DMS79 (cell line): ENCODE data around the gene SCAI.
A peak's percentile ranks its signal among the peaks of the same experiment; 100 is the strongest.
"Not testable (repeated sequence)": the region's sequence is repeated elsewhere in the genome, so short reads cannot be mapped to it uniquely, and the experiment has no call there.

ENCODE experiments used
- DNase-seq: peaks from one replicate; lab custom pipeline; 2025; lab: John Stamatoyannopoulos, UW

The SCAI gene

GRCh38 chr9:125150349-125151245, 7.3 kb upstream of the SCAI start:
- DNase-seq = no peak

GRCh38 chr9:125147401-125147951, 4.1 kb upstream of the SCAI start:
- DNase-seq = peak; percentile 26

GRCh38 chr9:125146247-125146646, 2.9 kb upstream of the SCAI start:
- DNase-seq = no peak

GRCh38 chr9:125145425-125145824, 2.1 kb upstream of the SCAI start:
- no peak for DNase-seq

GRCh38 chr9:125142560-125143376, 560 bp downstream of the SCAI start:
- no peak for DNase-seq

GRCh38 chr9:125141751-125142150, 1.6 kb downstream of the SCAI start:
- no peak for DNase-seq

GRCh38 chr9:125141251-125141650, 2.1 kb downstream of the SCAI start:
- DNase-seq = no peak

GRCh38 chr9:125140576-125140975, 2.8 kb downstream of the SCAI start:
- DNase-seq = no peak

- no peak for DNase-seq
Observed at GRCh38 chr9:125137200-125137599, 6.1 kb downstream of the SCAI start.

GRCh38 chr9:125134976-125135375, 8.4 kb downstream of the SCAI start:
- DNase-seq = no peak

- no peak for DNase-seq
Observed at GRCh38 chr9:125133403-125134329, 9.7 kb downstream of the SCAI start.

- DNase-seq = no peak
Observed at GRCh38 chr9:125131778-125132177, 11.6 kb downstream of the SCAI start.

GRCh38 chr9:125126019-125126746, 17.1 kb downstream of the SCAI start:
- no peak for DNase-seq

- DNase-seq = no peak
Observed at GRCh38 chr9:125125523-125125922, 17.8 kb downstream of the SCAI start.

GRCh38 chr9:125121146-125121545, 22.2 kb downstream of the SCAI start:
- DNase-seq = no peak

- no peak for DNase-seq
Observed at GRCh38 chr9:125119643-125120286, 23.6 kb downstream of the SCAI start.

GRCh38 chr9:125118696-125119095, 24.6 kb downstream of the SCAI start:
- not testable (repeated sequence) for DNase-seq

- DNase-seq = not testable (repeated sequence)
Observed at GRCh38 chr9:125114503-125114902, 28.8 kb downstream of the SCAI start.

GRCh38 chr9:125110464-125110863, 32.9 kb downstream of the SCAI start:
- DNase-seq = no peak

- not testable (repeated sequence) for DNase-seq
Observed at GRCh38 chr9:125108541-125108940, 34.8 kb downstream of the SCAI start.
